Sigmoid colon (tissue), 3 donors: ENCODE results near the gene RNF207.

Experiments
- POLR2A ChIP-seq, 2 donors: fragments of 450-650 bp; IDR thresholded peaks; one replicate each; pipeline ENCODE4 v1.6.1; 2016; ENCODE audit warnings: antibody characterized with exemption in 2 of 2, mild to moderate bottlenecking in 2 of 2, moderate library complexity in 2 of 2
- TF ChIP-seq, protein P1 (sequence below), 4 experiments: fragments of 450-650 bp in 3 of 4; fragments of 200-600 bp in 1 of 4; IDR thresholded peaks; one replicate each; pipeline ENCODE4 v1.5.1; 2016 to 2019; ENCODE audit warnings: antibody characterized with exemption in 4 of 4, mild to moderate bottlenecking in 3 of 4, moderate library complexity in 2 of 4

DNA sequence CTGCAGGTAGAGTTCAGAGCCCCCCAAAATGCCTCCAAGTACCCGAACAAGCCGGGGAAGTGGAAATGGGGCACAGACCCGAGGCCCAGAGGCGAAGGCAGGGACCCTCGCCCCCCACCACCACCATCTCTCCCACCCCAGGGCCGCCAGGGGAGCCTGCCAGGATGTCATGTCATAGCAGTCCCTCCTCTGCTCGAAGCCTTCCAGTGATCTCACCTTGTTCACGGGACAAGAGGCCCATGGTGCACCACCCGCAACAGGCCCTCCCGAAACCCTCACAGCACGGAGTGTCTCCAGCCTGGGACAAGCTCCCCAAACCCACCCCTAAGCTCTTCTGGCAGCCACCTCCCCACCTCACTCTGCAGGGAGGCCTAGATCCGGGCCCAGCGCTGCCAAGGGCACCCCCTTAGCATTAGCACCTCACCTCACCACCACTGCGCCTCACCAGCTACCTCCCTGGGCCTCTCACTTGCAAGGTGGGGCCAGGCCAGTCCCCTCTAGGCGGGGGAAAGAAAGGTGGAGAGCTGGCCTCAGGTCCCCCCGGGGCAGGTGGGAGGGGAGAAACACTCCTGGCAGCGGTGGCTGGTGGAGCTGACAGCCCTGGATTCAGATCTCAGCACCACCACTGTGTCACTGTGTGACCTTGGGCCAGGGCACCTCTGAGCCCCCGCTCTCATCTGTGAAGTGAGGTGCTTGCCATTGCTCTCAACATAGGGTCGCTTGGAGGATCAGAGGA, 39.1 kb upstream of the RNF207 start:
- TF ChIP-seq, protein P1, sequence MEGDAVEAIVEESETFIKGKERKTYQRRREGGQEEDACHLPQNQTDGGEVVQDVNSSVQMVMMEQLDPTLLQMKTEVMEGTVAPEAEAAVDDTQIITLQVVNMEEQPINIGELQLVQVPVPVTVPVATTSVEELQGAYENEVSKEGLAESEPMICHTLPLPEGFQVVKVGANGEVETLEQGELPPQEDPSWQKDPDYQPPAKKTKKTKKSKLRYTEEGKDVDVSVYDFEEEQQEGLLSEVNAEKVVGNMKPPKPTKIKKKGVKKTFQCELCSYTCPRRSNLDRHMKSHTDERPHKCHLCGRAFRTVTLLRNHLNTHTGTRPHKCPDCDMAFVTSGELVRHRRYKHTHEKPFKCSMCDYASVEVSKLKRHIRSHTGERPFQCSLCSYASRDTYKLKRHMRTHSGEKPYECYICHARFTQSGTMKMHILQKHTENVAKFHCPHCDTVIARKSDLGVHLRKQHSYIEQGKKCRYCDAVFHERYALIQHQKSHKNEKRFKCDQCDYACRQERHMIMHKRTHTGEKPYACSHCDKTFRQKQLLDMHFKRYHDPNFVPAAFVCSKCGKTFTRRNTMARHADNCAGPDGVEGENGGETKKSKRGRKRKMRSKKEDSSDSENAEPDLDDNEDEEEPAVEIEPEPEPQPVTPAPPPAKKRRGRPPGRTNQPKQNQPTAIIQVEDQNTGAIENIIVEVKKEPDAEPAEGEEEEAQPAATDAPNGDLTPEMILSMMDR (IDR thresholded peaks at IDR 0.05) = no peak
- TF ChIP-seq POLR2A (IDR thresholded peaks at IDR 0.05) = no peak
